HepG2 (cell line): ENCODE results near the gene ACTN1. TPM values are rescaled to one million over a fixed set of nuclear protein-coding genes. Genes with fewer than 3 reads are reported as not detected.

Source experiments
- ATAC-seq: fragments of 200-7000 bp; cut with Tn5 transposase; 3 replicates; pipeline ENCODE4 v1.9.1; 2020; ENCODE audit warnings: mild to moderate bottlenecking, moderate library complexity
- BruUV-seq: library from RNA; stranded (reverse); fragments of 400-500 nt; replicated peaks from 2 replicates; lab custom pipeline; 2021; lab: Mats Ljungman, UMichigan
- CTCF ChIA-PET: fragments of 300-600 bp; formaldehyde crosslinking; extraction: SDS; loops from one replicate; lab custom pipeline; 2021; ENCODE audit warnings: low total read pairs, inconsistent platforms, low intra/inter-chr PET ratio; lab: Yijun Ruan, JAX
- POLR2A ChIA-PET: fragments of 350-600 bp; sonication (Branson Sonifier 250); formaldehyde crosslinking; loops from one replicate; lab custom pipeline; 2020; ENCODE audit warnings: antibody characterized with exemption, inconsistent platforms; lab: Yijun Ruan, JAX
- DNase-seq: peaks from one replicate; pipeline ENCODE4 v3.0.0-alpha.2; 2015; ENCODE audit warnings: low spot score
- FAIRE-seq: peaks from 3 replicates; lab custom pipeline; 2011; peaks lifted over from hg19 to GRCh38; lab: Jason Lieb, UNC
- H2AFZ ChIP-seq: one replicate; pipeline ENCODE4 v1.6.1; 2011; ENCODE audit warnings: low read length, inconsistent platforms
- H3K27ac ChIP-seq: fragments of 300-600 bp; 3 replicates; pipeline ENCODE4 v1.8.0; 2011; ENCODE audit warnings: mixed run types, mild to moderate bottlenecking, mixed read lengths, low read length, inconsistent platforms; ENCODE audit not compliant: insufficient read depth; ENCODE audit errors: extremely low read length
- H3K27me3 ChIP-seq, 2 experiments: fragments of 200-600 bp in 1 of 2; 2 replicates in 1 of 2; 3 replicates in 1 of 2; pipeline versions ENCODE4 v1.6.0 to v1.8.0; 2011; ENCODE audit warnings: low read length in 2 of 2, mild to moderate bottlenecking in 2 of 2, moderate library complexity in 2 of 2, inconsistent platforms in 1 of 2; ENCODE audit not compliant: insufficient read depth in 2 of 2, control insufficient read depth in 1 of 2
- H3K36me3 ChIP-seq, 2 experiments: fragments of 200-600 bp in 1 of 2; replicated peaks in 1 of 2; 2 replicates in 1 of 2; 3 replicates in 1 of 2; pipeline versions ENCODE4 v1.5.1 to v1.8.0; 2011; ENCODE audit warnings: low read length in 2 of 2, inconsistent platforms in 1 of 2; ENCODE audit not compliant: insufficient read depth in 2 of 2, control insufficient read depth in 1 of 2
- H3K4me1 ChIP-seq: 2 replicates; pipeline ENCODE4 v1.5.1; 2012; ENCODE audit warnings: low read length, inconsistent platforms; ENCODE audit not compliant: insufficient read depth
- H3K4me2 ChIP-seq: 2 replicates; pipeline ENCODE4 v1.6.0; 2011; ENCODE audit warnings: low read depth, low read length, inconsistent platforms
- H3K4me3 ChIP-seq, 3 experiments: fragments of 200-600 bp in 1 of 3; sonication (generic), shearing (Covaris generic) in 1 of 3; replicated peaks in 1 of 3; 2 replicates each; pipeline ENCODE4 v1.5.1; 2011 to 2016; ENCODE audit warnings: low read length in 3 of 3, inconsistent platforms in 2 of 3, low read depth in 2 of 3, mild to moderate bottlenecking in 2 of 3, control low read depth in 1 of 3, mixed read lengths in 1 of 3; ENCODE audit not compliant: insufficient read depth in 1 of 3
- H3K79me2 ChIP-seq: one replicate; pipeline ENCODE4 v1.6.1; 2011; ENCODE audit warnings: low read length, inconsistent platforms; ENCODE audit not compliant: insufficient read depth
- H3K9ac ChIP-seq: 2 replicates; pipeline ENCODE4 v1.6.0; 2011; ENCODE audit warnings: mild to moderate bottlenecking, low read depth, low read length, inconsistent platforms; ENCODE audit not compliant: insufficient read depth
- H3K9me3 ChIP-seq: 2 replicates; pipeline ENCODE4 v1.5.1; 2012; ENCODE audit warnings: mild to moderate bottlenecking, low read length
- H4K20me1 ChIP-seq: 2 replicates; pipeline ENCODE4 v1.6.0; 2011; ENCODE audit warnings: inconsistent platforms, mild to moderate bottlenecking, low read length, moderate library complexity; ENCODE audit not compliant: insufficient read depth
- NAIF1 ChIP-seq: sonication (generic); formaldehyde crosslinking; IDR thresholded peaks from 2 replicates; pipeline ENCODE4 v1.5.0; 2020; ENCODE audit warnings: mild to moderate bottlenecking, missing genetic modification reagents, borderline replicate concordance
- XRCC5 ChIP-seq: fragments of 200-400 bp; formaldehyde crosslinking; optimal IDR thresholded peaks from 2 replicates; pipeline ENCODE3; 2017; ENCODE audit warnings: mild to moderate bottlenecking, low read length
- YEATS2 ChIP-seq: sonication (generic); formaldehyde crosslinking; IDR thresholded peaks from 2 replicates; pipeline ENCODE4 v1.4.0; 2020; ENCODE audit warnings: missing genetic modification reagents, borderline replicate concordance
- ZFP36 ChIP-seq: fragments of 150-350 bp; IDR thresholded peaks from 2 replicates; pipeline ENCODE4 v1.6.1; 2018; ENCODE audit warnings: borderline replicate concordance, low read length, low read depth; ENCODE audit not compliant: partially characterized antibody
- ZNF598 ChIP-seq: sonication (generic); formaldehyde crosslinking; IDR thresholded peaks from 2 replicates; pipeline ENCODE4 v1.5.1; 2020; ENCODE audit warnings: mild to moderate bottlenecking, missing genetic modification reagents, borderline replicate concordance
- ZSCAN25 ChIP-seq: sonication (generic); formaldehyde crosslinking; IDR thresholded peaks from 2 replicates; pipeline ENCODE4 v1.8.0; 2022; ENCODE audit warnings: mild to moderate bottlenecking, missing genetic modification reagents
- WGBS: methylation state at CpG from one replicate; pipeline ENCODE4 v1.1.6; 2017; ENCODE audit warnings: low lambda C conversion rate; 5-methylcytosine and 5-hydroxymethylcytosine counted together
- in situ Hi-C: cut with HindIII; loops from 2 replicates; pipeline ENCODE4 v1.10.0; 2017; ENCODE audit warnings: low pct_unique_long_range_greater_than_20kb; ENCODE audit not compliant: extremely low pct_ligation_motif_present
- intact Hi-C: fragments of 100-400 bp; cut with micrococcal nuclease; formaldehyde crosslinking; loops from one replicate; pipeline ENCODE4 v1.10.0; 2022; ENCODE audit not compliant: unreplicated experiment
- polyA plus RNA-seq, 8 experiments: library from polyadenylated mRNA; depleted of rRNA in 3 of 8; stranded (reverse) in 7 of 8; unstranded in 1 of 8; fragments of >200 nt; fragmentation: Illumina TruSeq in 4 of 8; extraction: Trizol in 4 of 8; gene quantifications; 2 replicates each; pipeline versions ENCODE4 v1.2.1 to v1.2.3, GENCODE V29; 2011 to 2016; ENCODE audit warnings: low read depth in 4 of 8, missing spikeins in 1 of 8, mixed read lengths in 1 of 8; ENCODE audit not compliant: insufficient read depth in 1 of 8
- total RNA-seq, 5 experiments: library from RNA; depleted of rRNA; stranded (reverse); fragments of >200 nt; fragmentation: Illumina TruSeq; extraction: Trizol; gene quantifications; 2 replicates each; pipeline ENCODE4 v1.2.3, GENCODE V29; 2016; ENCODE audit warnings: low read depth in 1 of 5
- TF ChIP-seq, protein P1 (sequence below): sonication (generic); formaldehyde crosslinking; conservative IDR thresholded peaks from 2 replicates; pipeline ENCODE4 v1.4.0; 2020; ENCODE audit warnings: mild to moderate bottlenecking, missing genetic modification reagents, moderate library complexity

Gene ACTN1
- total and polyA plus RNA-seq, 2 of the 13 experiments (the other 11 are each of a cell fraction or from before 2014, with no cell fraction given) = 58.6 to 162 TPM

DNA sequence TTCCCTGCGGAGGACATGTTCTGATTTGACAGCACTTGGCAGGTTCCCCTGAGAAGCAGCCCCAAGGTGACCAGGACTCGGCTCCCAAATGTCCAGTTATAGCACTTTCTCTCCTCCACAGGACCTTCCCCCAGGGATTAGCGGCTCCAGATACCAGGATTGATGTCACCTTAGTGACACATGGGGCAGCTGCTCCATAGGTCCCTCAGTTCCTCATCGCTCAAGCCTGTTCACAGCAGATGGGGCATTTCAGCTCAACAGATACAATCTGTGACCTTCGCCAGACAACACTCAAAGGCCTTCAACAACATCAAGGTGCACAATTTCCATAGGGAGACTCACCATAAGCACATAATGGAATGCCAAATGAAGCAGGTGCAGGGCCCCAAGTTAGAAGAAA is 118.3 kb downstream of the ACTN1 start:
- H3K36me3 ChIP-seq = no peaks in the 10 kb centered on the region
- ATAC-seq = no peak
- no peak overlapping the region for H3K9ac ChIP-seq
- no peak overlapping the region for H3K4me3 ChIP-seq
- no peak overlapping the region for H3K27ac ChIP-seq
- FAIRE-seq = no peak
- H3K27me3 ChIP-seq = no peaks in the 10 kb centered on the region
- ChIA-PET CTCF (no interaction called here), POLR2A (no interaction called here)
- BruUV-seq = no TSS peak
- no peak overlapping the region for H2AFZ ChIP-seq
- no peaks in the 10 kb centered on the region for H4K20me1 ChIP-seq
- intact Hi-C loops (loop anchor here (5.0 kb wide), 1 partner anchor 232 kb away; no protein-coding TSS in a partner anchor), in situ Hi-C loops (loop anchor here (5.0 kb wide), 1 partner anchor 247 kb away; no protein-coding TSS in a partner anchor)
- H3K9me3 ChIP-seq = peaks cover 6% of the 10 kb centered on the region
- H3K4me1 ChIP-seq = peaks cover 22% of the 10 kb centered on the region
- 95% methylated on average over 3 of the region's 5 CpGs for WGBS
- no peak for DNase-seq
- TF ChIP-seq ZSCAN25 (CRISPR knock-in tag) = no peak
- TF ChIP-seq ZNF598 (CRISPR knock-in tag) = no peak
- TF ChIP-seq ZFP36 = no peak
- TF ChIP-seq NAIF1 (CRISPR knock-in tag) = no peak
- no peak overlapping the region for H3K4me2 ChIP-seq
- H3K79me2 ChIP-seq = no peaks in the 10 kb centered on the region

- ChIA-PET CTCF (no interaction called here), POLR2A (no interaction called here)
- in situ Hi-C loops (no loop called here), intact Hi-C loops (no loop called here)
- Histone ChIP-seq H3K4me3 (no peak overlapping the region), H4K20me1 (no peaks in the 10 kb centered on the region), H3K36me3 (no peaks in the 10 kb centered on the region), H3K4me1 (peaks cover 31% of the 10 kb centered on the region), H3K4me2 (no peak overlapping the region), H3K79me2 (no peaks in the 10 kb centered on the region), H3K27me3 (no peaks in the 10 kb centered on the region; a peak in 1 of 5 replicates), H3K27ac (no peak overlapping the region), H3K9me3 (no peaks in the 10 kb centered on the region), H2AFZ (no peak overlapping the region), H3K9ac (no peak overlapping the region)
- no peak for FAIRE-seq
- TF ChIP-seq YEATS2 (CRISPR knock-in tag) (no peak), XRCC5 (no peak)
- TF ChIP-seq, protein P1, sequence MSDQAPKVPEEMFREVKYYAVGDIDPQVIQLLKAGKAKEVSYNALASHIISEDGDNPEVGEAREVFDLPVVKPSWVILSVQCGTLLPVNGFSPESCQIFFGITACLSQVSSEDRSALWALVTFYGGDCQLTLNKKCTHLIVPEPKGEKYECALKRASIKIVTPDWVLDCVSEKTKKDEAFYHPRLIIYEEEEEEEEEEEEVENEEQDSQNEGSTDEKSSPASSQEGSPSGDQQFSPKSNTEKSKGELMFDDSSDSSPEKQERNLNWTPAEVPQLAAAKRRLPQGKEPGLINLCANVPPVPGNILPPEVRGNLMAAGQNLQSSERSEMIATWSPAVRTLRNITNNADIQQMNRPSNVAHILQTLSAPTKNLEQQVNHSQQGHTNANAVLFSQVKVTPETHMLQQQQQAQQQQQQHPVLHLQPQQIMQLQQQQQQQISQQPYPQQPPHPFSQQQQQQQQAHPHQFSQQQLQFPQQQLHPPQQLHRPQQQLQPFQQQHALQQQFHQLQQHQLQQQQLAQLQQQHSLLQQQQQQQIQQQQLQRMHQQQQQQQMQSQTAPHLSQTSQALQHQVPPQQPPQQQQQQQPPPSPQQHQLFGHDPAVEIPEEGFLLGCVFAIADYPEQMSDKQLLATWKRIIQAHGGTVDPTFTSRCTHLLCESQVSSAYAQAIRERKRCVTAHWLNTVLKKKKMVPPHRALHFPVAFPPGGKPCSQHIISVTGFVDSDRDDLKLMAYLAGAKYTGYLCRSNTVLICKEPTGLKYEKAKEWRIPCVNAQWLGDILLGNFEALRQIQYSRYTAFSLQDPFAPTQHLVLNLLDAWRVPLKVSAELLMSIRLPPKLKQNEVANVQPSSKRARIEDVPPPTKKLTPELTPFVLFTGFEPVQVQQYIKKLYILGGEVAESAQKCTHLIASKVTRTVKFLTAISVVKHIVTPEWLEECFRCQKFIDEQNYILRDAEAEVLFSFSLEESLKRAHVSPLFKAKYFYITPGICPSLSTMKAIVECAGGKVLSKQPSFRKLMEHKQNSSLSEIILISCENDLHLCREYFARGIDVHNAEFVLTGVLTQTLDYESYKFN (CRISPR knock-in tag) = no peak
- WGBS = 28% methylated on average over 5 of the region's 5 CpGs
- no peak for DNase-seq
- ATAC-seq = no peak
- no TSS peak for BruUV-seq
Measured at GRCh38 chr14:68857516-68858070, 121.5 kb downstream of the ACTN1 start.
